HEK293 (cell line): ENCODE measurements around the gene TMEM273.

Experiments
- CTCF ChIA-PET: fragments of 350-600 bp; formaldehyde crosslinking; extraction: SDS; loops from one replicate; lab custom pipeline; 2021; ENCODE audit warnings: antibody characterized with exemption; lab: Yijun Ruan, JAX
- POLR2A ChIA-PET: fragments of 300-600 bp; formaldehyde crosslinking; extraction: SDS; loops from one replicate; lab custom pipeline; 2020; ENCODE audit warnings: antibody characterized with exemption, inconsistent platforms; lab: Yijun Ruan, JAX
- H3K27ac ChIP-seq: fragments of 200-500 bp; sonication (Bioruptor generic); 2 replicates; pipeline ENCODE4 v1.5.1; 2014; ENCODE audit warnings: low read depth, low read length, control low read depth, inconsistent platforms; ENCODE audit errors: extremely low read depth
- H3K36me3 ChIP-seq, 2 experiments: fragments of 200-500 bp in 1 of 2; sonication (Bioruptor generic) in 1 of 2; 1 replicate in 1 of 2; 2 replicates in 1 of 2; pipeline ENCODE4 v1.5.1; 2014 to 2017; ENCODE audit warnings: inconsistent platforms in 2 of 2, low read length in 2 of 2; ENCODE audit not compliant: control insufficient read depth in 2 of 2, insufficient read depth in 1 of 2
- H3K4me1 ChIP-seq: fragments of 200-500 bp; sonication (Bioruptor generic); 2 replicates; pipeline ENCODE4 v1.5.1; 2014; ENCODE audit warnings: mild to moderate bottlenecking, low read length, inconsistent platforms; ENCODE audit not compliant: control insufficient read depth, insufficient read depth
- H3K4me3 ChIP-seq: 2 replicates; pipeline ENCODE4 v1.5.1; 2011; ENCODE audit warnings: low read depth, mild to moderate bottlenecking, control low read depth, low read length, moderate library complexity
- H3K9me3 ChIP-seq: fragments of 200-500 bp; sonication (Bioruptor generic); 2 replicates; pipeline ENCODE4 v1.5.1; 2014; ENCODE audit warnings: low read depth, low read length, inconsistent platforms; ENCODE audit not compliant: control insufficient read depth, insufficient read depth
- ZNF202 ChIP-seq: fragments of 450-650 bp; formaldehyde crosslinking; IDR thresholded peaks from 2 replicates; pipeline ENCODE4 v1.5.1; 2016; ENCODE audit warnings: missing biosample characterization, missing genetic modification characterization, borderline replicate concordance
- ZNF366 ChIP-seq: fragments of 450-650 bp; formaldehyde crosslinking; conservative IDR thresholded peaks from 2 replicates; pipeline ENCODE4 v1.5.1; 2016; ENCODE audit warnings: missing biosample characterization, missing genetic modification characterization
- ZNF596 ChIP-seq: fragments of 450-650 bp; IDR thresholded peaks from 2 replicates; pipeline ENCODE4 v1.5.0; 2018; ENCODE audit warnings: missing biosample characterization, mild to moderate bottlenecking, missing genetic modification characterization, moderate library complexity
- ZNF621 ChIP-seq: fragments of 450-650 bp; formaldehyde crosslinking; IDR thresholded peaks from 2 replicates; pipeline ENCODE4 v1.5.1; 2017; ENCODE audit warnings: missing biosample characterization, missing genetic modification characterization
- ZNF76 ChIP-seq: fragments of 450-650 bp; formaldehyde crosslinking; IDR thresholded peaks from 2 replicates; pipeline ENCODE4; 2016; ENCODE audit warnings: low read depth, missing biosample characterization, missing genetic modification characterization, borderline replicate concordance

Gene TMEM273

DNA sequence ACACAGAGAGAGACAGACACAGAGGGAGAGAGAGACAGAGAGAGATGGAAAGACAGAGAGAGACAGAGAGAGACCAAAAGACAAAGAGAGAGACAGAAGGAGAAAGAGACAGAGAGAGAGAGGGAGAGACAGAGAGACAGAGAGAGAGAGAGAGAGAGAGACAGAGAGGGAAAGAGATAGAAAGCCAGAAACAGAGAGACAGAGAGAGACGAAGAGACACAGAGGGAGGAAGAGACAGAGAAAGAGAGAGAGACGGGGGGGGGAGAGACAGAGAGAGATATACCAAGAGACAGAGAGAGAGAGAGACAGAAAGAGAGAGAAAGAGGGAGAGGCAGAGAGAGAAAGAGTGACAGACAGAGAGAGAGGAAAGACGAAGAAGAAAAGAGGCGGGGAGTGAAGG, 83.1 kb downstream of the TMEM273 start:
- POLR2A ChIA-PET = interaction anchor here (0.7 kb wide), 1 partner anchor 10 kb away, joined by 3 read pairs; the partner anchor contains the start of gene VSTM4

More for the DNA sequence above, 83.1 kb downstream of the TMEM273 start:
- H3K4me3 ChIP-seq = no peak overlapping the region
- peaks cover 0 to 8% of the 10 kb centered on the region in 2 experiments; a peak in 1 of 3 replicates for H3K36me3 ChIP-seq
- no peak overlapping the region for H3K27ac ChIP-seq
- TF ChIP-seq ZNF366 (tag by site-specific recombination) = 0 out of 2 replicates have a peak, but pooled peaks have one; percentile 43
- no peak for TF ChIP-seq ZNF621 (tag by site-specific recombination)
- TF ChIP-seq ZNF202 (tag by site-specific recombination) = peak; percentile 68; the same call in 1 of the 2 replicates
- peak; percentile 96 for TF ChIP-seq ZNF596 (tag by site-specific recombination)
- no peak for TF ChIP-seq ZNF76 (tag by site-specific recombination)
- no peaks in the 10 kb centered on the region for H3K9me3 ChIP-seq
- CTCF ChIA-PET = no interaction called here
- H3K4me1 ChIP-seq = no peaks in the 10 kb centered on the region
